ENCODE data around the gene ZNF700.

DNA sequence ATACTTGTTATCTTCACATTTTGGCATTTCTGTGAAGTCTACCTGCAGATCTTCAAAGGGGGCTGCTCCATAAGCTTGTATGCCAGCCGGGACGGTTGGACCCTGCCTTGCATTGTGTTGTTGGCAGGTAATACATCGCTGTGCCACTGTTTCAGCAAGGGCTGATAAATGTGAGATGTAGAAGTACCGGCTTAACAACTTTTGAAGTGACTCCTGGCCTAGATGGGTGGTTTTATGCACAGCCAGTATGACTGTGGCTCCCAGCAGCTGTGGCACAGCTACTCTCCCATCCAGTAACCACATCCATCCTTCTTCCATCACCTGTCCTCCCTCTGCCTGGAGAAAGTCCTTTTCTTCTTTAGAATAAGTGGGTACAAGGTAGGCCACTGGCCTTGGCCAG is 19.7 kb downstream of the ZNF700 start:
- TF ChIP-seq, protein P1, sequence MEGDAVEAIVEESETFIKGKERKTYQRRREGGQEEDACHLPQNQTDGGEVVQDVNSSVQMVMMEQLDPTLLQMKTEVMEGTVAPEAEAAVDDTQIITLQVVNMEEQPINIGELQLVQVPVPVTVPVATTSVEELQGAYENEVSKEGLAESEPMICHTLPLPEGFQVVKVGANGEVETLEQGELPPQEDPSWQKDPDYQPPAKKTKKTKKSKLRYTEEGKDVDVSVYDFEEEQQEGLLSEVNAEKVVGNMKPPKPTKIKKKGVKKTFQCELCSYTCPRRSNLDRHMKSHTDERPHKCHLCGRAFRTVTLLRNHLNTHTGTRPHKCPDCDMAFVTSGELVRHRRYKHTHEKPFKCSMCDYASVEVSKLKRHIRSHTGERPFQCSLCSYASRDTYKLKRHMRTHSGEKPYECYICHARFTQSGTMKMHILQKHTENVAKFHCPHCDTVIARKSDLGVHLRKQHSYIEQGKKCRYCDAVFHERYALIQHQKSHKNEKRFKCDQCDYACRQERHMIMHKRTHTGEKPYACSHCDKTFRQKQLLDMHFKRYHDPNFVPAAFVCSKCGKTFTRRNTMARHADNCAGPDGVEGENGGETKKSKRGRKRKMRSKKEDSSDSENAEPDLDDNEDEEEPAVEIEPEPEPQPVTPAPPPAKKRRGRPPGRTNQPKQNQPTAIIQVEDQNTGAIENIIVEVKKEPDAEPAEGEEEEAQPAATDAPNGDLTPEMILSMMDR (conservative IDR thresholded peaks at IDR 0.05 in 1 of 2, IDR thresholded peaks at IDR 0.05 in 1 of 2; ENCODE audit: extremely low read depth in 1 of 2, insufficient read depth in 1 of 2, low read depth in 1 of 2, low read length in 2 of 2), result no peak
- no peak for TF ChIP-seq EZH2 (IDR thresholded peaks at IDR 0.05; ENCODE audit: borderline replicate concordance, low read length)
